ENCODE data around the gene TMEM201.

The TMEM201 gene

GRCh38 chr1:9634582-9634981 lies 45.9 kb downstream of the TMEM201 start:
- TF ChIP-seq USF1 (IDR thresholded peaks at IDR 0.05) (no peak), EGR1 (IDR thresholded peaks at IDR 0.05) (no peak), CREB1 (IDR thresholded peaks at IDR 0.05; ENCODE audit: low read depth) (no peak), YY1 (IDR thresholded peaks at IDR 0.05; ENCODE audit: low read depth) (no peak), CEBPB (IDR thresholded peaks at IDR 0.05) (no peak), RAD21 (IDR thresholded peaks at IDR 0.05; ENCODE audit: low read depth) (no peak), TCF12 (IDR thresholded peaks at IDR 0.05; ENCODE audit: low read depth) (no peak), MAX (IDR thresholded peaks at IDR 0.05) (no peak), TAF1 (IDR thresholded peaks at IDR 0.05; ENCODE audit: low read depth) (no peak)

- TF ChIP-seq TCF12 (IDR thresholded peaks at IDR 0.05; ENCODE audit: low read depth) (no peak), CEBPB (IDR thresholded peaks at IDR 0.05) (no peak), ZBTB7A (IDR thresholded peaks at IDR 0.05; ENCODE audit: low read depth) (no peak), EGR1 (IDR thresholded peaks at IDR 0.05) (no peak), EP300 (IDR thresholded peaks at IDR 0.05; ENCODE audit: borderline replicate concordance) (no peak), REST (IDR thresholded peaks at IDR 0.05; ENCODE audit: low read depth) (no peak), NFIC (IDR thresholded peaks at IDR 0.05) (no peak), YY1 (IDR thresholded peaks at IDR 0.05; ENCODE audit: low read depth) (no peak), FOXM1 (IDR thresholded peaks at IDR 0.05; ENCODE audit: borderline replicate concordance, low read depth) (no peak), TAF1 (IDR thresholded peaks at IDR 0.05; ENCODE audit: low read depth) (no peak), CREB1 (IDR thresholded peaks at IDR 0.05; ENCODE audit: low read depth) (no peak), RAD21 (IDR thresholded peaks at IDR 0.05; ENCODE audit: low read depth) (no peak), TEAD4 (IDR thresholded peaks at IDR 0.05) (no peak)
Measured at GRCh38 chr1:9639227-9639626, 50.5 kb downstream of the TMEM201 start.

- TF ChIP-seq TCF12 (IDR thresholded peaks at IDR 0.05; ENCODE audit: low read depth) (no peak), EP300 (IDR thresholded peaks at IDR 0.05; ENCODE audit: borderline replicate concordance) (no peak), NFIC (IDR thresholded peaks at IDR 0.05) (no peak), MAX (IDR thresholded peaks at IDR 0.05) (no peak), TAF1 (IDR thresholded peaks at IDR 0.05; ENCODE audit: low read depth) (no peak), TEAD4 (IDR thresholded peaks at IDR 0.05) (no peak), CEBPB (IDR thresholded peaks at IDR 0.05) (no peak)
Measured at GRCh38 chr1:9643351-9644256, 54.9 kb downstream of the TMEM201 start.

GRCh38 chr1:9646037-9646436 lies 57.3 kb downstream of the TMEM201 start:
- TF ChIP-seq NFIC (IDR thresholded peaks at IDR 0.05) (no peak), YY1 (IDR thresholded peaks at IDR 0.05; ENCODE audit: low read depth) (no peak)

GRCh38 chr1:9648171-9648570 lies 59.5 kb downstream of the TMEM201 start:
- TF ChIP-seq USF1 (IDR thresholded peaks at IDR 0.05) (no peak), EP300 (IDR thresholded peaks at IDR 0.05; ENCODE audit: borderline replicate concordance) (no peak), MAX (IDR thresholded peaks at IDR 0.05) (no peak), EGR1 (IDR thresholded peaks at IDR 0.05) (no peak)

- TF ChIP-seq REST (IDR thresholded peaks at IDR 0.05; ENCODE audit: low read depth) (no peak), MAX (IDR thresholded peaks at IDR 0.05) (no peak), ZBTB7A (IDR thresholded peaks at IDR 0.05; ENCODE audit: low read depth) (no peak), EP300 (IDR thresholded peaks at IDR 0.05; ENCODE audit: borderline replicate concordance) (no peak), TEAD4 (IDR thresholded peaks at IDR 0.05) (no peak), YY1 (IDR thresholded peaks at IDR 0.05; ENCODE audit: low read depth) (no peak), TCF12 (IDR thresholded peaks at IDR 0.05; ENCODE audit: low read depth) (no peak), CEBPB (IDR thresholded peaks at IDR 0.05) (no peak), TAF1 (IDR thresholded peaks at IDR 0.05; ENCODE audit: low read depth) (no peak), CREB1 (IDR thresholded peaks at IDR 0.05; ENCODE audit: low read depth) (no peak), RAD21 (IDR thresholded peaks at IDR 0.05; ENCODE audit: low read depth) (no peak), USF1 (IDR thresholded peaks at IDR 0.05) (no peak), FOXM1 (IDR thresholded peaks at IDR 0.05; ENCODE audit: borderline replicate concordance, low read depth) (no peak), EGR1 (IDR thresholded peaks at IDR 0.05) (no peak), NFIC (IDR thresholded peaks at IDR 0.05) (no peak)
Measured at GRCh38 chr1:9649769-9650168, 61.1 kb downstream of the TMEM201 start.

All from Ishikawa (cell line).